SKM-1 treated with dmso at 0.1 percent for 144 hours (cell line): ENCODE results near the gene CHRD.
"Not testable (repeated sequence)": the region's sequence is repeated elsewhere in the genome, so short reads cannot be mapped to it uniquely, and the experiment has no call there.

Source experiments
- DNase-seq: peaks from one replicate; lab custom pipeline; 2025; ENCODE audit not compliant: unreplicated experiment; lab: John Stamatoyannopoulos, UW

Gene CHRD

GRCh38 chr3:184379358-184380184 lies at the start of gene CHRD:
Gene CHRD (plus strand): TSS chr3:184380054. CDS start chr3:184380319, 265 bp downstream.
- DNase-seq = no peak

DNA sequence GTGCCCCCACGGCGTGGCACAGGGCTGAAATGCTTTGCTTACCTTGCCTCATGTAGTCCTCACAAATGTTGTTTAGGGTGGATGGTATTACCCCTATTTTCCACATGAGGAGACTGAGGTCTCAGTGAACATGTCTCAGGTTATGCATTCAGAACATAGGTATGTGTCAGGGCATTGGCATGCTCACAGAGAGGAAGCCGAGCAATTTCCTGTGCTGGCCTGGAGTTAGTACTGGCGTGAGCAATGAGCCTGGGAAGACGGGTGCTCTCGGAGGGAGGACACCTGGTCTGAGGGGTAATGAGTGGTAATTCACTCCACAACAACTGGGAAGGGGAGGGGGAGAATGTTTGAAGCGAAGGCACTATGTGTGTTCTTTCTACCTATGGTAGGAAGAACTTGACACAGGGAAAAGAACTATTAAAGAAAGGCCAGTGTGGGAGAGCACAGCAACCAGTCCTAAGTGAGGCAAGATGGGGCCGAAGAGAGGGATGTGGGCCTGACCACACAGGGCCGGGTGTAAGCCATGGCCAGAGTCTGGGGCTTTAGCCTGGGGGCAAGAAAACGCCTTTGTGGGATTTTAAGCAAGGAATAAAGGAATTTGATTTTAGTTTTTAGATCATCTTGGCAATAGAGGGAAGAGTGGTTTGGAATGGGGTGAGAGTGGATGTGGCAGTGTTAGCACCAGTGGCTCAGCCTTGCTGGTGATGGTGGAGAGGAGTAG lies 47.3 kb upstream of the CHRD start:
- DNase-seq = no peak

DNA sequence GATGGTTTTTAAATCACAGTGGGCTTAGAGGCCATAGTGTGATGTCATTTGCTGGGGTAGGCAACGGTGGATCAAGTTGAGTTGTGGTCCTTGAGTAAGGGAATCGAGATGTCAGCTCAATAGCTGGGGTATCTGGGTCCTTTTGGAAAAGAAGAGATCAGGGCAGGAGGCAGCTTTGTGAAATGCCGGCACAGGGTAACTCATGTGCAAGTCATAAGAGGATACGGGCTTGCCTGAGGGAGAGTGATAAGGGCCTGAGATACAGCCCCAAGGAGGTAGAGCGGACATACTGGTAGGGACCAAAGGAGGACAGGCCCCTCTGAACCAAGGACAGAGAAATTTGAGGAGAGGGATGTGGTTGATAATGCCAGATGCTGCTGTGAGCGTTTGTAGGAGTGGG lies 46.7 kb upstream of the CHRD start:
- no peak for DNase-seq

GRCh38 chr3:184333700-184334099 lies 46.2 kb upstream of the CHRD start:
- DNase-seq = no peak

- no peak for DNase-seq
Observed at GRCh38 chr3:184334470-184335158, 45.2 kb upstream of the CHRD start.

DNA sequence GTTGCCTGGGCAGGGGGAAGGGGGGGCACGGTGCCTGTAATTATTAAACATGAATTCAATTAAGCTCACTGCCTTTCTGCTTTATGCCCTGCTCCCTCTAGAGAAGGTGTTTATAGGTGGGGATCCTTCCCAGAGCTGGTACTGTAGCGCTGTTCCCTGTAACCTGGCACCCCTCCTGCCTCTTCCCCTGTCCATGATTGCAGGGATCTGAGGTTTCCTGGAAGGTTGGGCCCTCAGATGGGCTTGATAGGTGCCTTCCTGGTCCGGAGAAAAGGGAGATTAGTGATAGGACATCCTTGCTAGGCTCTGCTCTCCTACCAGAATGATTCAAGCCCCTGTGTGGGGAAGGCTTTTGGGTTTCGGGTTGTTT lies 44.6 kb upstream of the CHRD start:
- no peak for DNase-seq

GRCh38 chr3:184335661-184336546 lies 44.0 kb upstream of the CHRD start:
- DNase-seq = peak; percentile 26

- no peak for DNase-seq
Observed at GRCh38 chr3:184336547-184337398, 43.1 kb upstream of the CHRD start.

GRCh38 chr3:184337399-184337714 lies 42.5 kb upstream of the CHRD start, which contains the start of gene FAM131A:
Gene FAM131A (plus strand): TSS chr3:184337600. CDS start chr3:184337631, 31 bp downstream.
- no peak for DNase-seq

DNA sequence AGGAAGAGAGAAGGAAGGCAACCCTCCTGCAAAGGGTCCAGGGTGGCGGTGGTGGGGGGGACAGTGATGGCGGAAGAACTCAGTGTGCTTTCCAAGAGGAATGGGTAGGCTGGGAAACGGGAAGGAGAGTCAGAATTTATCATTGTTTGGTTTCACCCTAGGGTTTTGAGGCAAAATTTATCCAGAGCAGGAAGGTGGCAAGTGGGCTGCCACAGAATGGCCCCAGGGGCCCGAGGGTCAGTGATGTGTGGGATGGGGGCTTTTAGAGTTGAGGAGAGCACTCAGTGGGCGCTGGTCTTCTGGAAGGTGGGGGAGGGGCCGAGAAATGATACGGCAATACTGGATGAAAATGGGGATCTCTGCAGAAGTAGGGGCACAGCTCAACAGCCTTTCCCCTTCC lies 41.9 kb upstream of the CHRD start:
- DNase-seq = no peak

DNA sequence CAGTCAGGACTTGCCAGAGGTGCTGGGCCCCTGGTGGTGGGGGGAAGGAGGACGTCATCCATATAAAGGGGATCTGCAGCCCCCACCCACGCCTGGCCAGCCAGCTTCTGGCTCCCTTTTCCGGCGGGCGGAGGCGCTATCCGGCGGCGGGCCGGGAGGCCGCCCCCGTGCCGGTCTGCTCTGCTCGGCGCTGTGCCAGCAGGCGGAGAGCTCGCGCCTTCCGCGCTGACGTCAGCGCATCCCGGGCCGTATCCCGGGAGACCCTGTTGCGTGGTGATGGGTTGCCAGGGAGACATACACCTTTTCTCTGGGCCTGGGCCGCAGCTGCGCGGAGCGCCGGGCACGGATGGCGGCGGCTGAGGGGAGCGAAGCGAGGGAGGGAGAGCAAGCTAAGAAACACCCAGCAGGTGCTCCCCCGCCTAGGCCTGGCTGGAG lies 41.3 kb upstream of the CHRD start:
- no peak for DNase-seq

DNA sequence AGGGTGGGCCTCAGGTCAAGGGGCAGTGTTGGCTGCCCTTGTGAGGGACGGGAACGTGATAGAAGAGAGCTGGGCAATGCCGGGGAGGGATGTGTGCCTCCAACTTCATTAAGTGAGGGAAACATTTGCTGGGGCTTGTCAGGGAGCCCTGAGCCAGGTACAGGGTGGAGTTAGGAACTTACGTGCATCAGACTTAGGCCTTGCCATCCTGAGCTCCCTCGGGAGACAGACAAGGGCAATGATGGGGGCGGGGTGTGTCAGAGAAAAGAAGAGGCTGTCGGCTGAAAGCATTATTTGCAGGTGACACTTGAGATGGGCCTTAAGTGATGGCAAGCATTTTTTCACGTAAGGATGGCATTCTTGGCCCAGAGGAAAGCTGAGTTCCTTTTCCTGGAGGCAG lies 40.9 kb upstream of the CHRD start:
- DNase-seq = no peak

DNA sequence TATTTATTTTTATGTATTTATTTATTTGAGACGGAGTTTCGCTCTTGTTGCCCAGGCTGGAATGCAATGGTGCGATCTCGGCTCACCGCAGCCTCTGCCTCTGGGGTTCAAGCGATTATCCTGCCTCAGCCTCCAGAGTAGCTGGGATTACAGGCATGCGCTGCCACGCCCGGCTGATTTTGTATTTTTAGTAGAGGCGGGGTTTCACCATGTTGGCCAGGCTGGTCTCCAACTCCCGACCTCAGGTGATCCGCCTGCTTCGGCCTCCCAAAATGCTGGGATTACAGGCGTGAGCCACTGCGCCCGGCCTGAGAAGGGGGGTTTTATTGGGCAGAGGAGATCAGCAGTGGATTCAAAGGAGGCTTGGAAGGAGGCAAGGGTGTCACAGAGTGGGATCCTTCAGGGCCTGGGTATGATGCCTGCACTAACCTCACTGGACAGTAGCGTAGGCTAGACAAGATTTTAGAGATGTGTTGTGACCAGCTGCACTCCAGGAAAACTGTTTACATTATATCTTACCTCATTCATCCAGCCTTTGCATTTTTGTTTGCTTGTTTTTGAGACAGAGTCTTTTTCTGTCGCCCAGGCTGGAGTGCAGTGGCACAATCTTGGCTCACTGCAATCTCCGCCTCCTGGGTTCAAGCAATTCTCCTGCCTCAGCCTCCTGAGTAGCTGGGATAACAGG lies 40.3 kb upstream of the CHRD start:
- not testable (repeated sequence) for DNase-seq

DNA sequence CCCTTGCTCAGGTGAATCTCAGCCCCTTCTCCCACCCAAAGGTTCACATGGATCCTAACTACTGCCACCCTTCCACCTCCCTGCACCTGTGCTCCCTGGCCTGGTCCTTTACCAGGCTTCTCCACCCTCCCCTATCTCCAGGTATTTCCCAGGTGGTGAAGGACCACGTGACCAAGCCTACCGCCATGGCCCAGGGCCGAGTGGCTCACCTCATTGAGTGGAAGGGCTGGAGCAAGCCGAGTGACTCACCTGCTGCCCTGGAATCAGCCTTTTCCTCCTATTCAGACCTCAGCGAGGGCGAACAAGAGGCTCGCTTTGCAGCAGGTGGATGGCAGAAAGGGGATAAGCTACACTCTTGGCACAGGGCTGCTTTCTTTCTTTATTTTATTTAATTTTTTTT lies 37.9 kb upstream of the CHRD start:
- DNase-seq = no peak

DNA sequence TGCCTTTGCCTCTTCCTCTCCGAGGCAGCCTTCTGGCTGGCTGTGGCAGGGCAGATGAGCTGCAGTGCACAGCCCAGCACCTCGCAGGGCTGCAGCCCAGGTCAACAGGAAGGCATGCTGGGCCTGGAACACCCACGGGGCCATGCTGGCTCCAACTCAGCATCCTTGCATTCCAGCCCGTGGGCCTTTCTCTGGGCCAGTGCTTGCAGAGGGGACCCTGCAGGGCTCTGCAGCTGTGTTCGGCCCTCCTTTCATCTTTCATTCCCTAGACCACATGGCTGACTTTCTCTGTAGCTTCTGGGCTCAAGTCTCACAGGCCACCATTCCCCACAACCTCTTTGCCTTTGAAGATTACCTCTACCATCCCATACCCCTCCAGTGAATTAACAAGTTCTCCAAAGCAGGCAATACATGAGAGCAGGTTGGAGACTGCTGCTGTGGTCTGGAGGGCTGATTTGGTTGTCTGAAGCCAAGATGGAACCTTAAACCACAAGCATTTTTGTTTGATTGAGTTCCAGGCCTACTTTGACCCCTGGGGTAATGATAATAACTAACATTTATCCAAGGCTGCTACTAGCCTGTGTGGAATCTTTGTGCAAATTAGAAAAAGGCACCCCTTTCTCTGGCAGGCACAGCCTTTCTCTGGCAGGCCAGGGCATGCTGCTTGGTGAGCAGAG lies 36.5 kb upstream of the CHRD start:
- DNase-seq = no peak

DNA sequence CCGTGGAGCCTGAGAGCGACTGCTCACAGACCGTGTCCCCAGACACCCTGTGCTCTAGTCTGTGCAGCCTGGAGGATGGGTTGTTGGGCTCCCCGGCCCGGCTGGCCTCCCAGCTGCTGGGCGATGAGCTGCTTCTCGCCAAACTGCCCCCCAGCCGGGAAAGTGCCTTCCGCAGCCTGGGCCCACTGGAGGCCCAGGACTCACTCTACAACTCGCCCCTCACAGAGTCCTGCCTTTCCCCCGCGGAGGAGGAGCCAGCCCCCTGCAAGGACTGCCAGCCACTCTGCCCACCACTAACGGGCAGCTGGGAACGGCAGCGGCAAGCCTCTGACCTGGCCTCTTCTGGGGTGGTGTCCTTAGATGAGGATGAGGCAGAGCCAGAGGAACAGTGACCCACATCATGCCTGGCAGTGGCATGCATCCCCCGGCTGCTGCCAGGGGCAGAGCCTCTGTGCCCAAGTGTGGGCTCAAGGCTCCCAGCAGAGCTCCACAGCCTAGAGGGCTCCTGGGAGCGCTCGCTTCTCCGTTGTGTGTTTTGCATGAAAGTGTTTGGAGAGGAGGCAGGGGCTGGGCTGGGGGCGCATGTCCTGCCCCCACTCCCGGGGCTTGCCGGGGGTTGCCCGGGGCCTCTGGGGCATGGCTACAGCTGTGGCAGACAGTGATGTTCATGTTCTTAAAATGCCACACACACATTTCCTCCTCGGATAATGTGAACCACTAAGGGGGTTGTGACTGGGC lies 35.1 kb upstream of the CHRD start:
- no peak for DNase-seq

- DNase-seq = peak; percentile 45
Observed at GRCh38 chr3:184345317-184346144, 34.3 kb upstream of the CHRD start.
